Activated CD4-positive, alpha-beta T cell treated with anti-CD3 and anti-CD28 coated beads for 48 hours (primary cell): Measurements from ENCODE around the gene AKT2.
"Not testable (repeated sequence)": the region's sequence is repeated elsewhere in the genome, so short reads cannot be mapped to it uniquely, and the experiment has no call there.

Experiments
- DNase-seq: peaks from one replicate; pipeline ENCODE4 v3.0.0-alpha.2; 2020

AKT2 gene

DNA sequence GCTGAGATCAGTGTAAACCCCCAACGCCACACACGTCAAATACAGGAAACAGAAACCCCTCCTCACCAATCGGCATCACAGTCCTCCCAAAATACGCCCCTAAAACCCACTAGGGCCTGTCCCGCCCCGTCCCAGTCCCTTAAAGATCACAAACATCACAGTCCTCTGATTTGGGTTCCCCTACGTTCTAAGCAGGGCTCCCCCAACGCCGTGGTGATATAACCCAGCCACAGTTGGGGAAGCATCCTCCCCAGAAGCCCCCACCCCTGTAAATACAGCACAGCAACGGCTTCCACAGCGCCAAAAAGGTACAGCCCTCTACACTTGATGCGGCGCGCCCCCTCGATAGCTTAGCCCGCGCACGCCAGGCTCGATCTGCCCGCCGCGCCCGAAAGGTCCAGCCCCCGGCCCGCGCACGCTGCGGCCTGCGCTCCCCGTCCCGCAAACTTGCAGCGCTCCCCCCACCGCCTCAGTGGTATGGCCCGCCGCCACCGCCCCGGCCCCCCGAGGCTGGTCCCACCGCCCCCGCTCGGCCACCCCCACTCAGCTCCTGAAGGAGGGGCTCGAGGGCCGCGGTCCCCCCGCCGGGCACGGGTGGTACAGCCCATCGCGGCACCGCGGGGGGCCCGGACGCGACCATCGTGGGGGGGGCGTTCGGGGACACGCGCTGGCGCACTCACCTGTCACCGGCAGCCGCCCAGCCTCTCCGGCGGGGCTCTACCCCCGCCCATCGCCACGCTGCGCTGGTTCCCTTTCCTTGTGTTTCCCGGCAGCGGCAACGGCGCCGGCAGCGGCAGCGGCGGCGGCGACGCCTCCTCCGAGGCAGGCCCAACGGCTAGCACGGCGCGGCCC lies at the start of gene AKT2:
TSS of gene AKT2 (minus strand) at position 845 of the 852 bp plus-strand sequence. CDS start 20,078 bp downstream, outside the sequence.
- peak; percentile 67 for DNase-seq

DNA sequence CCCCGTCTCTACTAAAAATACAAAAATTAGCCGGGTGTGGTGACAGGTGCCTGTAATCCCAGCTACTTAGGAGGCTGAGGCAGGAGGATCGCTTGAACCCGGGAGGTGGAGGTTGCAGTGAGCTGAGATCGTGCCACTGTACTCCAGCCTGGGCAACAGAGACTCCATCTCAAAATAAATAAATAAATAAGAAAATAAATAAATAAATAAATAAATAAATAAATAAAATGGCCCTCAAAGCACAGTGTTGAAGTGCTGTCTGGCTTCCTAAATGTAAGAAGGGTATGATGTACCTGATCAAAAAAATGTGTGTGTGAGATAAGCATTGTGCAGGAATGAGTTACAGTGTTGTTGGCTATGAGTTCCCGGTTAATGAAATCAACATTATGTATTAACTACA lies 47.9 kb upstream of the AKT2 start:
- not testable (repeated sequence) for DNase-seq

DNA sequence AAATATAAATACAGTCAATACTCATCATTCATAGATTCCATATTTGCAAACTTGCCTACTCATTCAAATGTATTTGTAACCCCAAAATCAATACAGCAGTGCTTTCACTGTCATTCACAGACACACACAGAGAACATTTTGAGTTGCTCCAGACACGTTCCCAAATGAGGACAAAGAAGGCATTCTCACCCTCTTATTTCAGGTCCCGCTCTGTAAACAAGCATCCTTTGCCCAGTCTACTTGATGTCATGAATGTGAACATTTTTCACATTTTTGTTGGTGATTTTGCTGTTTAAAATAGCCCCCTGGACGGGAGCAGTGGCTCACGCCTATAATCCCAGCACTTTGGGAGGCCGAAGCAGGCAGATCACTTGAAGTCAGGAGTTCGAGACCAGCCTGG lies 47.5 kb upstream of the AKT2 start:
- DNase-seq = no peak

DNA sequence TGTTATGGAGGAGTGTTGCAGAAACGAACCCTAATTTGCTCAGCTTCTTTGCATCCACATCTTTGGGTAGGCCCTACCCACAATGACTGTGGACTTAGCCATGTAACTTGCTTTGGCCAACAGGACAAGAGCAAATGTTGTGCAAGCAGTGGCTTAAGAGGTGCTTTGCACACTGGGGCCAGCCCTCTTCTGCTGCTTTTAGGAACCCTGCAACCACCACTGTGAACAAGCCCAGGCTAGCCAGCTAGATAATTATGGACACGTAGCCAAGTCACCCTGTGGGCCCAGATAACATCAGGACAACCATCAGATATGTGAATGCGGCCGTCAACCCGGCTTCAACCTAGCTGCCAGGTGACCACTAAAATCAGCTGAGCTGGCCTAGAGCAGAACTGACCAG lies 45.9 kb upstream of the AKT2 start:
- DNase-seq = no peak

DNA sequence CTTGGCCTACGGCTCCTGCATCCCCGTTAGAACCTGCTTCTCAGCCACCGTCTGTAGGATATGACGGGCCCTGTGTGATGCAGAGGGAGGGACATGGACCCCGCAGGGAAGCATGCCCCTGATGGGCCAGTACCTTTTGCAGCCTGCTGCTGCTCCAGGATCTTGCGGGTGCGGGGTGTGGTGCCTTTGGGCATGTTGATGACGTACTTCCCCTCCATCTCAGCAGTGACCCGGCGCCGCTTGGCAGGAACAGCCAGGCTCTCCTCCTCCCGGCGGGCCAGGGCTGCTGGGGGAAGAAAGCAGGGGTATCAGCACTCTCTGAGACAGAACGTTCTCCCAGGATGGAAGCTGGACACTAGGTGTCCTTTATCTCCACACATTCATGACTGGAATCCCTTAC lies 41.1 kb upstream of the AKT2 start:
- DNase-seq = no peak

DNA sequence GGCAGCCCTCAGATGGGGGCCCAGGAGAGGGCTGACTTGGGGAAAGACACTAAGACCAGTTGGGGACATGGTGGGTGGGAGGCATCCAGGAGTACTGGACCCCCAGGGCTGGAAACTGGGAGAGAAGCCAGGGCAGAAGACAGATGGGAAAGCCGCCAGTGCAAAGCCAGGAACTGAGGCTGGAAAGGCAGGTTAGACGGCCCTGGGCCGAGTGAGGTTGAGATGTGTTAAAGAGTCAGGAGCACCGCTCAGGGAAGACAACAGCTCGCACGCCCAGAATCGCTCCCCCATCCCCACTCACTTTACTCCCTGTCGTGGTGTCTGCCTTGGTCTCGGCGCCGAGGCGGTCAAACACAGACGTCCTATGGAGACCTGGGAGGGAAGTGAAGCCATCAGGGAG lies 38.6 kb upstream of the AKT2 start:
- DNase-seq = no peak

DNA sequence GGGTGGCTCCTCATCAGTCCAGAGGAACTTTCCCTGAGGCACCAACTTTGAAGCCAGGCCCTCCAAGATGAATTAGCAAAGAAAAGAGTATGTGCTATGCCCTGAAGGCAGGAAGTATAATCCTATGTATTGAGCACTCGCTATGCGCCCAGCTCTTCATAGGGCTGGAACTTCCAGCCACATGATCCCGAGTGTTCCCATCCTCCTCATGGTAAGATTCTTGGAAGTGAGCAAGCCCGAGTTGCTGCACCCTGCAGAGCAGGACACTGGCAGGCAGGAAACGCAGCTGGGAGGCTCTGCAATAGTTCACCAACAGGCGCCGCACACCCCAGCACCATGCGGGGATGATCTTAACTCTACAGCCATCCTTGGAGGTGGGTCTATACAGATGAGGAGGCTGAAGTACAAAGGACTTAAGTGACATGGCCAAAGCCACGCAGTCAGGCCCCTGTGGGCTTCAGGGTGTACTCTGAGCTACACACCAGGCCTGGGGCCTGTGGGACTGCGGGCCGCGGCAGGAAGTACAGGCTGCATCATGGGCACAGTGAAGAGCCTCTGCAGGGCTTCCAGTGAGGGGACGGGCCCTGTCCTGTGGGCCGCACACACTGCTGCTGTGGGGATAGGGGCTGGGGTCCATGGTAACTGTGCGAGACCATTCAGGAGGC lies 37.9 kb upstream of the AKT2 start:
- DNase-seq = no peak

DNA sequence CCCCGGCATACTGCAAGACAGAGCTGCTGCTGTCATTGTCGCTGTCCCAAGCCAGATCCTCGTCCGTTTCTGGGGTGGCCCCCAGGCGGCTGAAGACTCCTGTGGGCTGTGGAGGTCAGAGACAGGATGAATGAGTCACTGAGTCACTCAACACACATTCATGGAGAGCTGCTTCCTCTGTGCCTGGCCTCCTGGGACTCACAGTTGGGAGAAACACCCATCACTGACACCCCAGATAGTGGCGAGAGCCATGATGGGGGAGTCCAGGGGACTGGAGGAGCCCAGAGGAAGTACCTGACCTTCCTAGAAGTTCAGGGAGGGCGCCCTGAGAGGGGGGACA lies 37.1 kb upstream of the AKT2 start:
- DNase-seq = no peak

DNA sequence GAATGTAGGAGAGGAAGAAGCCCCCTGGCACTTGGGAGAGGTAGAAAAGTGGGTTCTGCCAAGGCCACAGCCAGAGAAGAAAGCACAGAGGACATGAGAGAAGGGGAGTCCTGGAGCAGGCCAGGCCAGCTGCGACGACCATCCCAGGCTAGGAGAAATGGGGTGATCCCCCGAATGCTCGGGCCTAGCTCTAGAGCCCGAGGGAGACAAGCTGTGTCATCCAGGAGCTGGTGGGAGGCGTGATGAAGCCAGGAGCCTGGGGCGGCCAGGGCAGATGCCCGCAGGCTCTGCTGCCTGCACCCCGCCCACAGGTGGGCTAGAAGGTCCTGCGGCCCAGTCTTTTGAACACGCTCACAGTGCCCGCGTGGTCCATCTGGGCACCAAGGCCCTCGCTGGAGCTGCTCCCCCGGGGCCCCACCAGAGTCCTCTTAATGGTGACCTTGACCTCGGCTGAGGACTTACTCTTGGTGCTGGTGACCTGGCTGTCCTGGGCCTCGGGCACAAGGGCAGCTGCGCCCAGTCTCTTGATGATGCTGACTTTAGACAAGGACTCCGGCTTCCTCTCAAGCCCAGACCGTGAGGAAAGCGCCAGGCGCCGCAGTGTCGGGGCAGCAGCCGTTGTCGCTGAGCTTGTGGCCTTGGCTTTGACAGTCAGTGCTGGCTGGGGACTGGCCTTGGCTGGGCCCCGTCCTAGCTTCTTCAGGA lies 36.6 kb upstream of the AKT2 start:
- DNase-seq = no peak

DNA sequence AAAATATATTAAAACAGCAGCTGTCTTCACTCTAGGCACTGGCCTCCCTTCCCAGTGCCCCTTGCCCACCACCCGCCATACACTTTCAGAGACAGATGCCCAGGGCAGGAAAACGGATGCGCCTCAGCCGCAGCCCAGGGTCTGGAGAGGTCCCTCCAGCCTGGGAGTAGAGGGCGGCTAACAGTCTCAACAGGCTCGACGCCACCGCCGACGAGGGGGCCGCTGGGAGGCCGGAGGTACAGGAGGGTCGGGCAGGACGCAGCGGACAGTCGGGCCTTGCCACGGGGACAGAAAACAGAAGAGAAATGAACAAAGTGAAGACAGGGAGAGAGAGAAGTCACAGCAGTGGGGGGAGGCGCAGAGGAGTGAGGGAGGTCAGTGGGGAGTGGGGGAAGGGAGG lies 35.9 kb upstream of the AKT2 start:
- DNase-seq = no peak

DNA sequence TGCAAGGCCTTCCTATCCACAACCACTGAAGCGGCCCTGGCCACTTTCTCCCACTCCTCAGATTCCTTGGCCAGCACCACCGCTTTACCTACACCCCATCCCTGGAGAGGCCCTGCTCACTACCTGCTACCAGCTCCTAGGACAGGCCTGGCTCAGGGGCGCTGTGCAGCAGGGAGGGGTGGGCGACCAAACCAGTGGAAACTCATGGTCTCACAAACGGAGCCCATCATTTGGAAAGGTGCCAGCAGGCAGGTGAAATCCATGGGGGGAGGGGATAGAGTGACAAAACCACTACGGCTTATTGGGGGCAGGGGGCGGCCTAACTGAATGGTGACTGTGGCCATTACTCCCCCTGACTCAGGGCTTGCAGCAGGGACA lies 35.4 kb upstream of the AKT2 start:
- no peak for DNase-seq

DNA sequence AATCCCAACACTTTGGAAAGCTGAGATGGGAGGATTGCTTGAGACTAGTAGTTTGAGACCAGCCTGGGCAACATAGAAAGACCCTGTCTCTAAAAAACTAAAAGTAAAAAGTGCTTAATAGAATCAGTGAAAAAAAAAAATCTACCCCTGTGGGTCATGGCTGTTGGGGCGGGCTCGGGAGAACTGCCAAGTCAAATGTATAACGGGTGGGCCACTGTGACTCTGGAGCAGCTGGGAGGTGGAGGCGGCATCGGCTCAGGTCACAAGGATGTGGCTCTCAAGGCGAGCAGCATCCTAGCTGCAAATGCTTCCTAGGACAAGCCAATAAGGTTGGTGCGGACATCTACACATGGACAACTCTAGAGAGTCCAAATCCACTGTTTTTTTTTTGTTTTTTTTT lies 32.2 kb upstream of the AKT2 start:
- DNase-seq = no peak

DNA sequence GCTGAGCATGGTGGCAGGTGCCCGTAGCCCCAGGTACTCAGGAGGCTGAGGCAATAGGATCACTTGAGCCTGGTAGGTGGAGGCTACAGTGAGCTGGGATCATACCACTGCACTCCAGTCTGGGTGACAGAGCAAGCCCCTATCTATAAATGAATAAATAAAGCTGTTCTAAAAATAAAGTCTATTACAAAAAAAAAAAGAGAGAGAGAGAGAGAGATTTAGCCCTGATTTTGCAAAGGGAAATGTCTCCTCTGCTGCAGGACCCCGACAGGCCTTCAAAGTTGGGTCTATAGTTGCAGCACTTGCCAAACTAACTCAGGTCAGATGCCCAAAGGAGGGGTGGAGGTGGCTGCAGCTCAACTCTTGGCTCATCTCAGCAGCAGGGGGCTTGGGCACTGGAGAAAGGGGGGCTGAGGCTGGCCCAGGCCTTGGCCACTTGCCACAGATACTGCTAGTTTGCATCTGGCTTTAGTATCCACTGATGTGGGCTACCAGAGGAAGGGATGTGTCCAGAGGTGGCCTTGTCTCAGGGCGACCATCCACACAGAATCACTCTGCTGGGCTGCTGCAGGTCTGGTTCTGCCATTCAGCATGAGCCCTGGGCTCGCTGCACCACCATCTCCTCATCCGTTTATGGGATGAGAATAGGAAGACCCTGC lies 30.8 kb upstream of the AKT2 start:
- no peak for DNase-seq

DNA sequence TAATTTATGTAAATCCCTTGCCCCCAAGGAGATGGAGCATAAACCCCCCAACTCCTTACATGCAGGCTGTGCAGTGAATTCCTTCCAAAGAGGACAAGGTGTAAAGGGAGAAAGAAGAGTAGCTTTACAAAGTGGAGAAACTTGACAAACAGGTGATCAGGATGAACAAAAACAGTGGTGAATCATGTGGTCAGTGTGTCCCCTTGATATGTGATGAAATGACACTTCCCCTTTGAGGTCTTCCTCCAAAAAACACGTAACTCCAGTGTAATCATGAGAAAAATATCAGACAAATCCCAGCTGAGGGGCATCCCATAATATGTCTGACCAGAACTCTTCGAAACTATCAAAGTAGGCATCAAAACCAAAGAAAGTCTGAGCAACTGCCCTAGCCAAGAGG lies 29.5 kb upstream of the AKT2 start:
- no peak for DNase-seq

DNA sequence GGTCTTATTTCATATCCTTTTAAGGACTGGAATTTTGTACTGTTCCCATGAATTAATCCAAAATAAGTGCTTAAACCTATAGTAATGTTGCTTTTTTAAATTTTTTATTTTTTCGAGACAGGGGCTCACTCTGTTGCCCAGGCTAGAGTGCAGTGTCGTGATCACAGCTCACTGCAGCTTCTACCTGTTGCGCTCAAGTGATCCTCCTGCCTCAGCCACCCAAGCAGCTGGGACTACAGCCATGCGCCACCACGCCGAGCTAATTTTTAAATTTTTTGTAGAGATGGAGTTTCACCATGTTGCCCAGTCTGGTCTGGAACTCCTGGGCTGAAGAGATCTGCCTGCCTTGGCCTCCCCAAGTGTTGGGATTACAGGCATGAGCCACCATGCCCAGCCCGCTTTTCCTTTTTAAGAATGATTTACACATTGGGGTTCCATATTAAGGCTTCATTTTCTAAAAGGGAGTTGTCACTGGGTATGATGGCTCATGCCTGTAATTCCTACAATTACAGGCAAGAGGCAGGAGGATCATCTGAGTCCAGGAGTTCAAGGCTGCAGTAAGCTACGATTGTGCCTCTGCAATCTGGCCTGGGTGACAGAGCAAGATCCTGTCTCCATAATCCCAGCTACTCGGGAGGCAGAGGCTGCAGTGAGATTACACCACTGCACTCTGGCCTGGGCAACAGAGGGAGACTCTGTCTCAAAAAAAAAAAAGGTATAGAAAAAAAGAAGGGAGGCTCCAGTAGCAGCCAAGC lies 28.3 kb upstream of the AKT2 start:
- no peak for DNase-seq

DNA sequence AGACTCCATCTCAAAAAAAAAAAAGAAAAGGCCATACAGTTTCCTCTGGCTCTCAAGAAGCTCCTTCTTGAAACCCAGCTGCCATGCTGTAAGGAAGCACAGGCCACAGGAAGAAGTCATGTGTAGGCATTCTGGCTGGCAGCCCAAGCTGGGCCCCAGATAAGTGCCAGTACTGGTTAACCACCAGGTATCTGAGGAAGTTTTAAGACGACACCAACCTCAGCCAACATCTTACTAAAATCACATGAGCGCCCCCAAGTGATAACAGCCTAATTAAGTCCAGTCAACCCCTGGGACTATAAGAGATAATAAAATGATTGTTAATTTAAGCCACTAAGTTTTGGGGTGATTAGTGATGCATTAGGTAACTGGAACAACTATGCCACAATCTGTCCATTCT lies 27.4 kb upstream of the AKT2 start:
- no peak for DNase-seq

DNA sequence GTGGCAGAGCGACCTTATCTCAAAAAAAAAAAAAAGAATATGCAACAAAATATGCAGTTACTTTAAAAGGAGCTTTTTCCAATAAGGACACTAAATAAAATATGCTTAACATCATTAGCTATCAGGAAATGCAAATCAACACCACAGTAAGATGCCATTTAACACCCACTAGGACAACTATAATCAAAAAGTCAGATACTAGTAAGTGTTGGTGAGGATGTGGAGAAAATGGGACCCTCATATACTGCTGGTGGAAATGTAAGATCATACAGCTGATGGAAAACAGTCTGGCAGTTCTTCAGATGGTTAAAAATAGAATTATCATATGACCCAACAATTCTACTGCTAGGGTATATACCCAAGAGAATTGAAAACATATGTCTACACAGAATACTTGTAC lies 24.5 kb upstream of the AKT2 start:
- no peak for DNase-seq

DNA sequence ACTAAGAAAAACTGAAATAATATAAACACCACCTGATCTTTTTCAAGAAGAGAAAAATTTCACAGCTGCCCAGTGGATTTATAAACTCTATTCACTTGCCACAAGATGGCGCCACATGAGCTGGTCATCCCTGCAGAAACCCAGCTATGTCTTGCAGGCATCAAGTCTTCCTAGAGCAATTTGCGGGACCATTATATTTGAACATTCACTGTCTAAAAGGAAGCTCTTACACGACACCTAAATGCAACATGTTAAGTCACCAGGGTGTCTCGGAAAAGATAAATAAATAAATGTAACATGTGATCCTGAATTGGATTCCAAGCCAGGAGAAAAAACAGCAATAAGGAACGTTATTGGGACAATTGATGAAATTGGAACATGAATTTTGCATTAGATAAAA lies 20.3 kb upstream of the AKT2 start:
- DNase-seq = peak; percentile 83

DNA sequence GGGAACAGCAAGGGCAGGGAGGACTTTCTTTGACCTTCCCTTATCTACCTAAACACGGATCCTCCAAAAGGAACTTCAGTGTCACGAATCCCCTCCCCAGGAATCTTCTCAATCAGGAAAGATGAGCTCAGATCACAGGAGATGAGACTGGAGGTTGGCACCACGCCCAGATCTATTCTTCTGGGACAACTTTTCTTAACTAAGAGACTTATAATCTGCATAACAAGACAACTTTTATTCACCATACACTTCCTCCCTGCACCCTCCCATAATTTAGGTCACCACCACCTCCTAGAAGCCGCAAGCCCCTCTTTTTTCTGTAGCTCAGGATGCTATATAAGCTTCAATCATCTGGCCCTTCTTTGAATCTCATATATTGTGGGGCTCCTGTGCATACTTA lies 19.2 kb upstream of the AKT2 start:
- DNase-seq = no peak

DNA sequence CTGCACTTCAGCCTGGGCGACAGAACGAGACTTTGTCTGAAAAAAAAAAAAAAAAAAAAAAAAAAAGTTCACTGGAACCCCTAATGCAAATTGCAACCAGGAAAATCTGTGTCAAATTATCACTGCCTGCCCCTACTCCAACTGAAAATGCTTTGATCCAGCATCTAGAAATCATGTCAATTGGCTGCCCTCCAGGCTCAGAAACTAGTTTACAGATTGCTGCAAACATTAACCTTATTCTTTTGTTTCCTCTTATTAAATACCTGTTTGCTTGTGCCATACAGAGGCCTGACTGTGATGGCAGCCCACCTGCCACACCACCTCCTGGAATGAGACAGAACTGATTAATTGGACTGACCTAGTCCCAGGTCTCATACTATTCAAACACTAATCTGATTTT lies 18.6 kb upstream of the AKT2 start:
- no peak for DNase-seq

DNA sequence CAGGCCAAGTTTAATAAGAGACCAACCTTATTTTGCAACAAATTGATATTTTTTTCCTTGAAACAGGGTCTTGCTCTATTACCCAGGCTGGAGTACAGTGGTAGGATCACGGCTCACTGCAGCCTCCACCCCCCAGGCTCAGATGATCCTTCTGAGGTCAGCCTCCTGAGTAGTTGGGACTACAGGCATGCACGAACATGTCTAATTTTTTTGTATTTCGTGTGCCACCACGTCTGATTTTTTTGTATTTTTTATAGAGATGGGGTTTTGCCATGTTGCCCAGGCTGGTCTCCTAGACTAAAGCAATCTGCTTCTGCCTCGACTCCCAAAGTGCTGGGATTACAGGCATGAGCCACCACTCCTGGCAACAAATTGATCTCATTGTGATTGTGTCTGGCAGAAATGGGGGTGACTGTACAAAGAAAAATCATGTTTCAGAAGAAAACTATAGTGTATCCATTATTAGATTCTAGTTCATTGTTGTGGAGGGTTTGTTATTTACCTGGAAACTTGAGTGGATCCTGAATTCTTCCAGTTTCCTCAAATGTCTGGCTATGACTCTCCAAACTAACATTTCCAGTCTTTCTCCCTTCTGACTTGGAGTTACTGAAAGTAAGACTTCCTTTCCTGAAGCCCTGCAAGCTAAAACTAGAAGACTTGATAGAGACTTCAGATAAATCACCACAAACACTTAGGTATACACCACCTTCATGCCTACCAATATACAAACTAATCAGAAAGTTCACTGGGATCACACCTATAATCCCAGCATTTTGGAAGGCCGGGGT lies 17.3 kb upstream of the AKT2 start:
- DNase-seq = no peak

DNA sequence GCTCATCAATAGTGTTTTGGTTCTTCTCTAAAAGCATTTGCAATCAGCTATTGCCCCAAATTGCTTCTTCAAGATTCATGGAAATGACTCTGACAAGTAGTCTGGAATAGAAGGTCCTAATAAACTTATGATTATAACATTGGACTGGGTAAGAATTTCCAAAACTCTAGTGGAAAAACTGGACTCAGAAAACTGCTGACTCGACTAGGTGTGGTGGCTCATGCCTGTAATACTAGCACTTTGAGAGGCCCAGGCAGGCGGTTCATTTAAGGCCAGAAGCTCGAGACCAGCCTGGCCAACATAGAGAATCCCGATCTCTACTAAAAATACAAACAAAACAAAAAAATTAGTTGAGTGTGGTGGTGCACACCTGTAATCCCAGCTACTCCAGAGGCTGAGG lies 15.5 kb upstream of the AKT2 start:
- DNase-seq = no peak
